AG08395 (cell line): ENCODE data around the gene CDH4.
A peak's percentile ranks its signal among the peaks of the same experiment; 100 is the strongest.
"Not testable (repeated sequence)": the region's sequence is repeated elsewhere in the genome, so short reads cannot be mapped to it uniquely, and the experiment has no call there.

Experiments used
- DNase-seq: peaks from one replicate; pipeline ENCODE4 v3.0.0; 2012; ENCODE audit warnings: mixed read lengths, low spot score

The CDH4 gene

DNA sequence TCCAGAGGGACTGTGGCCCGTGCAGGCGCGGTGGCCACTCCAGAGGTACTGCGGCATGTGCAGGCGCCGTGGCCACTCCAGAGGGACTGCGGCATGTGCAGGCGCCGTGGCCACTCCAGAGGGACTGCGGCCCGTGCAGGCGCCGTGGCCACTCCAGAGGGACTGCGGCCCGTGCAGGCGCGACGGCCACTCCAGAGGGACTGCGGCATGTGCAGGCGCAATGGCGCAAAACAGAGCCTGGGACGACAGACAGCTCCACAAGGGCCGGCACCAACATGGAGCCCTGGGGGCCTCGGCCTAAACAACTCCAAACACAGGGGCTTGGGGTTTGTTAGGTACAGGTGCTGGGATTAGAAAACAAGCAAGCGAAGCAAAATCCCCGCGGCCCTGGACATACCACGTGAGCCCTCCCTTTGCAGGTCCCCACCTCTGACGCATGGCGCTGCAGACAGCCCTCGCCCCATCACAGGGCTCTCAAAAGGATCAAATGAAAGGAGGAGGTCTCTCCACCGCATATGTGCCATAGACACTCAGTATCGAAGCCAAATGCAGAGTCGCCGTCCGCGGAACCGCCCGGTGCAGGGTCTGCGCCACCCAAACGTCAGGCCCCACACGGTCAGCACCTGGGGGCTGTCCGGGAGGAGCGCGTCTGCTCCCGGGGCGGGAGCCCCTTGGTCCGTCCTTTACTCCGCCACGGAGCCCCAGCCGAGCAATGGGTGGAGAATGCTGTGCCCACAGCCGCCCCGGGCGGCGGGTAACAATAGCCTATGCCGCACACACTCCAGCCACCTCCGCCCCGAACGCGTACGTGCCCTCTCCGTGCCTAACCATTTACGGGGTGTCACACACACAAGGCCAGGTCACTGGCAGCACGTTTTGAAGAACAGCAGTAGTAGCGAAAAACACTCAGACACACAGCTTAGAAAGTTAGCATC, 727.9 kb downstream of the CDH4 start:
- no peak for DNase-seq

DNA sequence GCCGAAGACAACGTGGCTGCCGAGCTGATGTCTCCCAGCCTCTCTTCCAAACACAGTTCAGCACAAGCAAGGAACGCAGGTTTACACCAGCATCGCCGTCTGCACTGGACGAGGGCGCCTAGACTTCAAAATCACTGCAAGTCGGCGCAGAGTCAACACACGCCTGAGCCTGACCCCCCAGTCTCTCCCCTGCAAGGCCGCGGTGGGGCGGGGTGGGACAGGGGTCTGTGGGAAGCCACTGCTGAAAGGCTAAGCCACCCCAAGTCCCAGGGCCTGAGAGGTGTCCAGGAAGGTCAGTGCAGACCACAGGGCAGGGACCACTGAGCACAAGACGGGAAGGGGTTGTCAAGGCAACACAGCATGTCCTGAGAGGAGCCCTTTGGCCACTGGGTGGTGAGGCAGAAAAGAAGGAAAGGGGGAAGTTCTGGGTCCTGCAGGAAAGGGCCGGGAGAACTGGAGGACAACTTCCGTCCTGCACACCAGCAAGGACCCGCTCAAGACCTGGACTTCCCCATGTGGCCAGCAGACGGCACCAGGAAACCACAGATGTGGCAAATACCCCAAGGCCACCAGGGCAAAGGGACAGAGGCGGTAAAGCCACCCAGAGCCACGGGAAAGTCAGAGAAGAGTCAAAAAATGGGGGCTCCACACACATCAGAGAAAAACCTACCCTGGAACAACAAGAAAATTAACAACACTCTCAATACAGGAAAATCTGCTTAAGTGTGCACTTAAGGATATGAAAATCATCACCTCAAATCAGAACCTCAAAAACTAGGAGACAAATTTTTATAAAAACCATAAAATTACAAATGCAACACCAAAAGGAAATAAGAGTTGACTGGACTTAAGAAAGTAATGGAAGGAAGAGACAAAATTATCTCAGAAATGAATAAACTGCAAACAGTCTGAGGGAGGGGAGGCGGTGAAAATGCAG, 728.9 kb downstream of the CDH4 start:
- peak; percentile 57 for DNase-seq

DNA sequence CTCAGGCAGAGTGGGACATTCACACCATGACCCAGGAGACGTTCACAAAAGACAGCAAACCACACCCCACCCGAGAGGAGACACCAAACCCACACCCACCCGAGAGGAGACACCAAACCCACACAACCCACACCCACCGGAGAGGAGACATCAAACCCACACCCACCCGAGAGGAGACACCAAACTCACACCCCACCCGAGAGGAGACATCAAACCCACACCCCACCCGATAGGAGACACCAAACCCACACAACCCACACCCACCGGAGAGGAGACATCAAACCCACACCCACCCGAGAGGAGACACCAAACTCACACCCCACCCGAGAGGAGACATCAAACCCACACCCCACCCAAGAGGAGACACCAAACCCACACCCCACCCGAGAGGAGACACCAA, 729.6 kb downstream of the CDH4 start:
- DNase-seq, result not testable (repeated sequence)

DNA sequence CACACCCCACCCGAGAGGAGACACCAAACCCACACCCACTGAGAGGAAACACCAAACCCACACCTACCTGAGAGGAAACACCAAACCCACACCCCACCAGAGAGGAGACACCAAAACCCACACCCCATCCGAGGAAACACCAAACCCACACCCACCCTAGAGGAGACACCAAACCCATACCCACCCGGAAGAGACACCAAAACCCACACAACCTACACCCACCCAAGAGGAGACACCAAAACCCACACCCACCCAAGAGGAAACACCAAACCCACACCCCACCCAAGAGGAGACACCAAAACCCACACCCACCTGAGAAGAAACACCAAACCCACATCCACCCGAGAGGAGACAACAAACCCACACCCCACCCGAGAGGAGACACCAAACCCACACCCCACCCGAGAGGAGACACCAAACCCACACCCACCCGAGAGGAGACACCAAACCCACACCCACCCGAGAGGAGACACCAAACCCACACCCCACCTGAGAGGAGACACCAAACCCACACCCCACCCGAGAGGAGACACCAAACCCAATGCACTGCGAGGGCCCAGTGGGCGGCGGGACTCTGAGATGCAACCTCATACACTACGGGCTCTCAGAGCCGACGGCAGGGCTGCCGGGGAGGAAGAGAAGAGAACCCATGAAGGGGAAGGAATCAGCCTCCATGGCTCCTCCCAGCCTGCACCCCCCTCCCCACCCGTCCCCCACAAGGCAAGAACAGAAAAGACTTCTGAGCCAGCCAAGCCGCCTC, 730.3 kb downstream of the CDH4 start:
- no peak for DNase-seq

DNA sequence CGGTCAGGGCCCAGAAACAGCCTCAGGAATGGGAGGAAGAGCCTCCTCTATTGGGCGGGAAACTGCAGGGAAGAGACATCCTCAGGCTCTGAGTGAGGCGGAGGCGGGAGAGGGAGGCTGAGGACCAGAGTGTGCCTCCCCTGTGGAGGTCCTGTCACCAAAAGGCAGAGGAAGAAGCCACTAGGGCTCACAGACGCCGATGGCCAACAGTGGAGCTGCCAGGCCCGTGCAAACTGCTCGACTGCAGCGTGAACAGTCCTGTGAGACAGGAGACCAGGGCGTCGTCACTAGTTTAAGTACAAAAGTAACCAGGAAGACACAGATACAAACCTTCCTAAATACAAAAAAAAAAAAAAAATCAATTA, 730.9 kb downstream of the CDH4 start:
- DNase-seq, result no peak

DNA sequence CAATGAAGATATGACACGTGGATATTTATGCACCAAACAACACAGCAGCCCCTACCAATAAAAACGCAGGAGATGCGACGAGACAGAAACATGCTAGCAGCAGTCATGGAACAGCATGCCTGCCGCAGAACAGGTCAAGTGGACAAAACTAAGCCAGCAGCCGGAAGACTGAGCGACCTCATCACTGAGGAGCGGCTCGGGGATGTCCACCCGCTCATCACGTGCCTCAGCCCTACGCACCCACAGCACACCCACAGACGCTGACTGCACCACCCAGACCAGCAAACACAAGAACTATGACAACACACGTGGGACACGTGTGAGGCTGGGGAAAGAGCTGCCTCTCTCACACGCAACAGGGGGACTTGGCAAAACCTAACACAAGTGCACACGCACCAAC, 731.9 kb downstream of the CDH4 start:
- no peak for DNase-seq

DNA sequence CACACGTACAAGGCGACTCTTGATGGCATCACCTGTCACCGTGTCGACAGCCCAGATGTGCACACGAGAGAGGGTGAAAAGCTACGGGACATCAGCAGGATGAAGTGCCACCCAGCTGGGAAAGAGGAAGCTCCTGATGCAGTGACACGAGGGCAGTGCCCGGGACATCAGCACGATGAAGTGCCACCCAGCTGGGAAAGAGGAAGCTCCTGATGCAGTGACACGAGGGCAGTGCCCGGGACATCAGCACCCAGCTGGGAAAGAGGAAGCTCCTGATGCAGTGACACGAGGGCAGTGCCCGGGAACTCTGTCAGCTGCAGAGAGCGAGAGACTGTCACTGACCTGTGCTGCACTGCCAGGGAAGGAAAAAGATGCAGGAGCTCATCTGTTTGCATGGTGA, 732.4 kb downstream of the CDH4 start:
- not testable (repeated sequence) for DNase-seq

DNA sequence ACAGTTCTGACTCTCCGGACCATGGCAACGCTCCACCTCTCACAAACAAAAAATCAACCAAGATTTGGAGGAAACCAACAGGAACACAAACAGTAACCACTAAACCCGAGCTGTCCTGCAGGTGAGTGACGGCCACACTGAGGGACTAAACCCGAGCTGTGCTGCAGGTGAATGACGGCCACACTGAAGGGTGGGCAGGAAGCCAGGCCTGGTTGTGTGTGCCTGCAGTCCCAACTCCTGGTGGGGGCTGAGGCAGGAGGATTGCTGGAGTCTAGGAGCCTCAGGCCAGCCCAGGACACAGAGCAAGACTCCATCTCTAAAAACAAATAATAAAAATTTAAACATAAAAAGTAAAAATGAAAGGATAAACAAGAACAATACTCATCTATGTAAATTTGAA, 733.0 kb downstream of the CDH4 start:
- no peak for DNase-seq

DNA sequence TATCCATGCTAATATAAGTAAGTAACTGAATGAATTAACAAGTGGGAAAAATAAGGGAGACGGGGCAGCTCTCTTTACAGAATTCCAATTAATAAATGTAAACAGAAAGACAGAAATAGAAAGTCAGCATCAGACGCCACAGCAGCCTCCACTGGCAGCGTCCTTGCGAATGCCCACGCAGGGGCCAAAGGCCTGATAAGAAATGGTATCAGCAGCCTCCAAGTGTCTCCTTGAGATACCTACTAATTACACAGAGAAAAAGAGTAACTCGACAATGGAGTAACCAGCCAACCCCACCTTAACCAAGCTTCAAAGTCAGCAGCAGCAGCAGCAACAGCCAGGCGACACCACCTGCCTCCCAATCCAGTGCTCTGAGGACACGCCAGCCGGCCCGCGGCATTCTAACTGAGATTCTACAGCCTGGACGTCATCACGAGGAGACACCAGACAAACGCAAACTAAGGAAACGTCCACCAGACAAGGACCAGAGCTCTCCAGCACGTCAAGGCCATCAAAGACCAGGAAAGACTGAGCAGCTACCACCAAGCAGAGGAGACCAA, 734.8 kb downstream of the CDH4 start:
- no peak for DNase-seq

DNA sequence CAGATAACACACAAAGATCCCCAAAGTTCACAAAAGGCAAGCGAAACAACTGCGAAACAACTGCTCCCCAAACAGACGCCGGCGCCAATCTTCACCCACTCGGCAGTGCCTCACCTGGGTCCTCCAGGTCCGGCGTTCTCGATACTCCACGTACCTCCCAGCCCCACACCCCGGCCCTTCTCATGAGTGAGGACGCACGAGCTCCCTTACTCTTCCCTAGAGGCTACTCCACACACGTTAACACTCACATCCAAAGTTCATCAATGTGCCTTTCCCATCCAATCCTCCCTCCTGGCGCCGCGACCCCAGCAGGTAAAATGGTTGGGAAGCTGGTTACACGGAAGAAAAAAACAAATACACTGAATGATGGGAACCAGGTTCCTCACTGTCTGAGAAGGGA, 736.6 kb downstream of the CDH4 start:
- no peak for DNase-seq

DNA sequence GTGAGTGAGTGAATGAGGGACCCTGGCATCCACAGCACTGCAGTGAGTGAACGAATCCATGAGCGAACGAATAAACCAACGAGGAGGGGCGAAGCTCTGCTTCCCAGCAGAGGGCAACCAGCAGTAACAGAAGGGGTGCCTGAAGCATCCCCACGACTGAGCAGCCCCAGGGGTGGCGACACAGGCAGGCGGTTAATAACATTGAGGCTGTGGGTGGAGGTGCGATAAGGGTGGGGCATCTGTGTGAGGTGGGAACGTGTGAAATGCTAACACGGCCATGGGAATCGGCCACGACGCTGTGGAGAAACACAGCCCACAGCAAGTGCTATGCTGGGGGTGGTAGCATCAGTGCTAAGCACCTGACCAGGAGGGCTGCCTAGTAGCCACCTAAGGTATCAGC, 737.7 kb downstream of the CDH4 start:
- no peak for DNase-seq
